SK-N-SH treated with all-trans-retinoic acid at 6 μM for 48 hours (cell line): Measurements from ENCODE around the gene SENP1.

Experiments
- ATAC-seq: fragments of 200-7000 bp; cut with Tn5 transposase; 3 replicates; pipeline ENCODE4 v1.9.1; 2020; ENCODE audit warnings: mild to moderate bottlenecking, moderate library complexity
- ARNTL ChIP-seq: fragments of 450-650 bp; formaldehyde crosslinking; IDR thresholded peaks from 2 replicates; pipeline ENCODE4 v1.5.0; 2020; ENCODE audit warnings: low read depth, mild to moderate bottlenecking, moderate library complexity, borderline replicate concordance
- BACH2 ChIP-seq: fragments of 250-450 bp; sonication (Bioruptor Pico); IDR thresholded peaks from 2 replicates; pipeline ENCODE4 v1.9.0; 2021; ENCODE audit warnings: mild to moderate bottlenecking, borderline replicate concordance
- CSDC2 ChIP-seq: fragments of 250-450 bp; sonication (Bioruptor Pico); IDR thresholded peaks from 2 replicates; pipeline ENCODE4 v1.5.0; 2020; ENCODE audit warnings: mild to moderate bottlenecking, moderate library complexity
- ESRRG ChIP-seq: fragments of 250-450 bp; sonication (Bioruptor Pico); IDR thresholded peaks from 2 replicates; pipeline ENCODE4 v1.6.1; 2021; ENCODE audit warnings: mild to moderate bottlenecking
- GLIS3 ChIP-seq: fragments of 250-450 bp; sonication (Bioruptor Pico); IDR thresholded peaks from 2 replicates; pipeline ENCODE4 v1.5.0; 2020; ENCODE audit warnings: mild to moderate bottlenecking, moderate library complexity
- ISL1 ChIP-seq: fragments of 250-450 bp; sonication (Bioruptor Pico); IDR thresholded peaks from 2 replicates; pipeline ENCODE4 v2.1.2; 2022; ENCODE audit warnings: mild to moderate bottlenecking, moderate library complexity
- OSR1 ChIP-seq: fragments of 250-450 bp; sonication (Bioruptor Pico); IDR thresholded peaks from 2 replicates; pipeline ENCODE4 v1.8.0; 2022; ENCODE audit warnings: moderate library complexity, mild to moderate bottlenecking, inconsistent platforms
- PPARA ChIP-seq: fragments of 250-450 bp; sonication (Bioruptor Pico); IDR thresholded peaks from 2 replicates; pipeline ENCODE4 v1.5.0; 2020; ENCODE audit warnings: mild to moderate bottlenecking, borderline replicate concordance
- SNAI2 ChIP-seq: fragments of 250-450 bp; sonication (Bioruptor Pico); IDR thresholded peaks from 2 replicates; pipeline ENCODE4 v1.5.0; 2020; ENCODE audit warnings: mild to moderate bottlenecking, moderate library complexity
- TCF4 ChIP-seq: fragments of 250-450 bp; sonication (Bioruptor Pico); IDR thresholded peaks from 2 replicates; pipeline ENCODE4 v1.8.0; 2021; ENCODE audit warnings: mild to moderate bottlenecking, moderate library complexity, borderline replicate concordance
- TOX ChIP-seq: fragments of 250-450 bp; sonication (Bioruptor Pico); IDR thresholded peaks from 2 replicates; pipeline ENCODE4 v1.8.0; 2021; ENCODE audit warnings: mild to moderate bottlenecking, moderate library complexity, borderline replicate concordance
- ZC3H10 ChIP-seq: fragments of 250-450 bp; sonication (Bioruptor Pico); IDR thresholded peaks from 2 replicates; pipeline ENCODE4 v1.5.1; 2021; ENCODE audit warnings: mild to moderate bottlenecking, moderate library complexity
- ZFP3 ChIP-seq: fragments of 250-450 bp; sonication (Bioruptor Pico); IDR thresholded peaks from 2 replicates; pipeline ENCODE4 v1.5.0; 2020; ENCODE audit warnings: mild to moderate bottlenecking, moderate library complexity
- ZFP30 ChIP-seq: fragments of 450-650 bp; formaldehyde crosslinking; IDR thresholded peaks from 2 replicates; pipeline ENCODE4 v1.5.0; 2022; ENCODE audit warnings: mild to moderate bottlenecking, moderate library complexity
- ZNF565 ChIP-seq: fragments of 450-650 bp; formaldehyde crosslinking; conservative IDR thresholded peaks from 2 replicates; pipeline ENCODE4 v1.5.0; 2020; ENCODE audit warnings: low read depth, mild to moderate bottlenecking, moderate library complexity
- ZNF70 ChIP-seq: fragments of 450-650 bp; formaldehyde crosslinking; IDR thresholded peaks from 2 replicates; pipeline ENCODE4 v1.5.0; 2020; ENCODE audit warnings: mild to moderate bottlenecking, moderate library complexity
- ZNF8 ChIP-seq: fragments of 450-650 bp; formaldehyde crosslinking; IDR thresholded peaks from 2 replicates; pipeline ENCODE4 v1.5.0; 2020; ENCODE audit warnings: mild to moderate bottlenecking, moderate library complexity
- TF ChIP-seq, protein P1 (sequence below): fragments of 250-450 bp; sonication (Bioruptor Pico); IDR thresholded peaks from 2 replicates; pipeline ENCODE4 v1.5.1; 2020; ENCODE audit warnings: low read depth, mild to moderate bottlenecking, moderate library complexity
- TF ChIP-seq, protein P2 (sequence below): fragments of 250-450 bp; sonication (Bioruptor Pico); IDR thresholded peaks from 2 replicates; pipeline ENCODE4 v1.8.0; 2021; ENCODE audit warnings: low read depth, mild to moderate bottlenecking, moderate library complexity, borderline replicate concordance
- TF ChIP-seq, protein P3 (sequence below): fragments of 250-450 bp; sonication (Bioruptor Pico); IDR thresholded peaks from 2 replicates; pipeline ENCODE4 v1.5.1; 2021; ENCODE audit warnings: mild to moderate bottlenecking, moderate library complexity
- TF ChIP-seq, protein P4 (sequence below): fragments of 250-450 bp; sonication (Bioruptor Pico); IDR thresholded peaks from 2 replicates; pipeline ENCODE4 v1.5.0; 2020; ENCODE audit warnings: mild to moderate bottlenecking, moderate library complexity
- TF ChIP-seq, protein P5 (sequence below): fragments of 250-450 bp; sonication (Bioruptor Pico); IDR thresholded peaks from 2 replicates; pipeline ENCODE4 v1.8.0; 2020; ENCODE audit warnings: mild to moderate bottlenecking, moderate library complexity, borderline replicate concordance

The SENP1 gene

GRCh38 chr12:48084066-48084465, 21.8 kb downstream of the SENP1 start:
- peak; percentile 60; the same call in 2 of the 3 replicates for ATAC-seq
- no peak for TF ChIP-seq ZC3H10 (CRISPR knock-in tag)
- TF ChIP-seq CSDC2 = no peak
- no peak for TF ChIP-seq TOX (CRISPR knock-in tag)
- no peak for TF ChIP-seq TCF4
- TF ChIP-seq ESRRG (CRISPR knock-in tag) = no peak
- TF ChIP-seq SNAI2 (CRISPR knock-in tag) = no peak
- no peak for TF ChIP-seq ZNF70 (CRISPR knock-in tag)
- no peak for TF ChIP-seq GLIS3
- TF ChIP-seq, protein P1, sequence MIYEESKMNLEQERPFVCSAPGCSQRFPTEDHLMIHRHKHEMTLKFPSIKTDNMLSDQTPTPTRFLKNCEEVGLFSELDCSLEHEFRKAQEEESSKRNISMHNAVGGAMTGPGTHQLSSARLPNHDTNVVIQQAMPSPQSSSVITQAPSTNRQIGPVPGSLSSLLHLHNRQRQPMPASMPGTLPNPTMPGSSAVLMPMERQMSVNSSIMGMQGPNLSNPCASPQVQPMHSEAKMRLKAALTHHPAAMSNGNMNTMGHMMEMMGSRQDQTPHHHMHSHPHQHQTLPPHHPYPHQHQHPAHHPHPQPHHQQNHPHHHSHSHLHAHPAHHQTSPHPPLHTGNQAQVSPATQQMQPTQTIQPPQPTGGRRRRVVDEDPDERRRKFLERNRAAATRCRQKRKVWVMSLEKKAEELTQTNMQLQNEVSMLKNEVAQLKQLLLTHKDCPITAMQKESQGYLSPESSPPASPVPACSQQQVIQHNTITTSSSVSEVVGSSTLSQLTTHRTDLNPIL (CRISPR knock-in tag) = no peak
- no peak for TF ChIP-seq BACH2 (CRISPR knock-in tag)
- no peak for TF ChIP-seq ZNF565
- TF ChIP-seq, protein P2, sequence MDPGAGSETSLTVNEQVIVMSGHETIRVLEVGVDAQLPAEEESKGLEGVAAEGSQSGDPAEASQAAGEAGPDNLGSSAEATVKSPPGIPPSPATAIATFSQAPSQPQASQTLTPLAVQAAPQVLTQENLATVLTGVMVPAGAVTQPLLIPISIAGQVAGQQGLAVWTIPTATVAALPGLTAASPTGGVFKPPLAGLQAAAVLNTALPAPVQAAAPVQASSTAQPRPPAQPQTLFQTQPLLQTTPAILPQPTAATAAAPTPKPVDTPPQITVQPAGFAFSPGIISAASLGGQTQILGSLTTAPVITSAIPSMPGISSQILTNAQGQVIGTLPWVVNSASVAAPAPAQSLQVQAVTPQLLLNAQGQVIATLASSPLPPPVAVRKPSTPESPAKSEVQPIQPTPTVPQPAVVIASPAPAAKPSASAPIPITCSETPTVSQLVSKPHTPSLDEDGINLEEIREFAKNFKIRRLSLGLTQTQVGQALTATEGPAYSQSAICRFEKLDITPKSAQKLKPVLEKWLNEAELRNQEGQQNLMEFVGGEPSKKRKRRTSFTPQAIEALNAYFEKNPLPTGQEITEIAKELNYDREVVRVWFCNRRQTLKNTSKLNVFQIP (CRISPR knock-in tag) = no peak
- TF ChIP-seq, protein P3, sequence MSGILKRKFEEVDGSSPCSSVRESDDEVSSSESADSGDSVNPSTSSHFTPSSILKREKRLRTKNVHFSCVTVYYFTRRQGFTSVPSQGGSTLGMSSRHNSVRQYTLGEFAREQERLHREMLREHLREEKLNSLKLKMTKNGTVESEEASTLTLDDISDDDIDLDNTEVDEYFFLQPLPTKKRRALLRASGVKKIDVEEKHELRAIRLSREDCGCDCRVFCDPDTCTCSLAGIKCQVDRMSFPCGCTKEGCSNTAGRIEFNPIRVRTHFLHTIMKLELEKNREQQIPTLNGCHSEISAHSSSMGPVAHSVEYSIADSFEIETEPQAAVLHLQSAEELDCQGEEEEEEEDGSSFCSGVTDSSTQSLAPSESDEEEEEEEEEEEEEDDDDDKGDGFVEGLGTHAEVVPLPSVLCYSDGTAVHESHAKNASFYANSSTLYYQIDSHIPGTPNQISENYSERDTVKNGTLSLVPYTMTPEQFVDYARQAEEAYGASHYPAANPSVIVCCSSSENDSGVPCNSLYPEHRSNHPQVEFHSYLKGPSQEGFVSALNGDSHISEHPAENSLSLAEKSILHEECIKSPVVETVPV (CRISPR knock-in tag) = no peak
- TF ChIP-seq, protein P4, sequence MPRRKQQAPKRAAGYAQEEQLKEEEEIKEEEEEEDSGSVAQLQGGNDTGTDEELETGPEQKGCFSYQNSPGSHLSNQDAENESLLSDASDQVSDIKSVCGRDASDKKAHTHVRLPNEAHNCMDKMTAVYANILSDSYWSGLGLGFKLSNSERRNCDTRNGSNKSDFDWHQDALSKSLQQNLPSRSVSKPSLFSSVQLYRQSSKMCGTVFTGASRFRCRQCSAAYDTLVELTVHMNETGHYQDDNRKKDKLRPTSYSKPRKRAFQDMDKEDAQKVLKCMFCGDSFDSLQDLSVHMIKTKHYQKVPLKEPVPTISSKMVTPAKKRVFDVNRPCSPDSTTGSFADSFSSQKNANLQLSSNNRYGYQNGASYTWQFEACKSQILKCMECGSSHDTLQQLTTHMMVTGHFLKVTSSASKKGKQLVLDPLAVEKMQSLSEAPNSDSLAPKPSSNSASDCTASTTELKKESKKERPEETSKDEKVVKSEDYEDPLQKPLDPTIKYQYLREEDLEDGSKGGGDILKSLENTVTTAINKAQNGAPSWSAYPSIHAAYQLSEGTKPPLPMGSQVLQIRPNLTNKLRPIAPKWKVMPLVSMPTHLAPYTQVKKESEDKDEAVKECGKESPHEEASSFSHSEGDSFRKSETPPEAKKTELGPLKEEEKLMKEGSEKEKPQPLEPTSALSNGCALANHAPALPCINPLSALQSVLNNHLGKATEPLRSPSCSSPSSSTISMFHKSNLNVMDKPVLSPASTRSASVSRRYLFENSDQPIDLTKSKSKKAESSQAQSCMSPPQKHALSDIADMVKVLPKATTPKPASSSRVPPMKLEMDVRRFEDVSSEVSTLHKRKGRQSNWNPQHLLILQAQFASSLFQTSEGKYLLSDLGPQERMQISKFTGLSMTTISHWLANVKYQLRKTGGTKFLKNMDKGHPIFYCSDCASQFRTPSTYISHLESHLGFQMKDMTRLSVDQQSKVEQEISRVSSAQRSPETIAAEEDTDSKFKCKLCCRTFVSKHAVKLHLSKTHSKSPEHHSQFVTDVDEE = no peak
- TF ChIP-seq ZFP30 = no peak
- TF ChIP-seq ARNTL = no peak
- TF ChIP-seq ZFP3 = no peak
- TF ChIP-seq OSR1 (CRISPR knock-in tag) = no peak

DNA sequence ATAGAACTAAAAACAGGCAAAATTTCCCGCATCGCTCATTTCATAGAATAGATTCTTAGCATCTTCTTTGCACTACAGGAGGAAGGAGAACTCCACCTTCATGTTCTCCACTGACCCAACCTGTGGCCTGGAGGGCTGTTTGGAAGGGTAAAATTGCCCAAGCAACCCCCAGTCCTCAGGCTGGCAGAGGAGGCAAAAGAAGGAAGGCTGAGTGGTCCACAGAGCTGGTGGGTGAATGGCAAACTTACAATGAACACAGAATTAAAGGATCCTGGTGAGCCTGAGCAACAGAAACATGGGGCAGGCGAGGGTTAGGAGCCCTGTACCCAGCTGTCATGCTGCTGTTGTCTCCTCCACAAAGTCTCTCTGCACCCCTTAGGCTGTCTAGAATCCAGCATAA, 25.1 kb downstream of the SENP1 start:
- no peak for ATAC-seq

More for the DNA sequence above, 25.1 kb downstream of the SENP1 start:
- no peak for TF ChIP-seq ISL1
- TF ChIP-seq PPARA (CRISPR knock-in tag) = no peak
- TF ChIP-seq, protein P5, sequence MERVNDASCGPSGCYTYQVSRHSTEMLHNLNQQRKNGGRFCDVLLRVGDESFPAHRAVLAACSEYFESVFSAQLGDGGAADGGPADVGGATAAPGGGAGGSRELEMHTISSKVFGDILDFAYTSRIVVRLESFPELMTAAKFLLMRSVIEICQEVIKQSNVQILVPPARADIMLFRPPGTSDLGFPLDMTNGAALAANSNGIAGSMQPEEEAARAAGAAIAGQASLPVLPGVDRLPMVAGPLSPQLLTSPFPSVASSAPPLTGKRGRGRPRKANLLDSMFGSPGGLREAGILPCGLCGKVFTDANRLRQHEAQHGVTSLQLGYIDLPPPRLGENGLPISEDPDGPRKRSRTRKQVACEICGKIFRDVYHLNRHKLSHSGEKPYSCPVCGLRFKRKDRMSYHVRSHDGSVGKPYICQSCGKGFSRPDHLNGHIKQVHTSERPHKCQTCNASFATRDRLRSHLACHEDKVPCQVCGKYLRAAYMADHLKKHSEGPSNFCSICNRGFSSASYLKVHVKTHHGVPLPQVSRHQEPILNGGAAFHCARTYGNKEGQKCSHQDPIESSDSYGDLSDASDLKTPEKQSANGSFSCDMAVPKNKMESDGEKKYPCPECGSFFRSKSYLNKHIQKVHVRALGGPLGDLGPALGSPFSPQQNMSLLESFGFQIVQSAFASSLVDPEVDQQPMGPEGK (CRISPR knock-in tag) = no peak
- no peak for TF ChIP-seq OSR1 (CRISPR knock-in tag)
- TF ChIP-seq ZNF565 = no peak
- TF ChIP-seq, protein P3 (CRISPR knock-in tag) = no peak
- TF ChIP-seq ARNTL = no peak
- TF ChIP-seq, protein P1 (CRISPR knock-in tag) = no peak
- TF ChIP-seq SNAI2 (CRISPR knock-in tag) = no peak
- no peak for TF ChIP-seq ZFP3
- no peak for TF ChIP-seq TCF4
- TF ChIP-seq ZNF8 (CRISPR knock-in tag) = no peak
- TF ChIP-seq ZFP30 = no peak
- TF ChIP-seq ESRRG (CRISPR knock-in tag) = no peak
- no peak for TF ChIP-seq BACH2 (CRISPR knock-in tag)
